Mesenchymal stem cell (in vitro differentiated cells and primary cell): ENCODE results near the gene ITGA2B.

Experiments
- DNase-seq: peaks from one replicate; pipeline ENCODE4 v3.0.0-alpha.2; 2013
- H2AFZ ChIP-seq: one replicate; pipeline ENCODE4 v1.6.1; 2013; ENCODE audit warnings: low read depth, mild to moderate bottlenecking, control low read depth, inconsistent platforms, low read length, moderate library complexity
- H2AK5ac ChIP-seq: 2 replicates; pipeline ENCODE4 v1.6.1; 2013; ENCODE audit warnings: low read length, moderate library complexity, mild to moderate bottlenecking, inconsistent platforms; ENCODE audit not compliant: severe bottlenecking
- H2BK120ac ChIP-seq: one replicate; pipeline ENCODE4 v1.6.1; 2013; ENCODE audit warnings: low read depth, mild to moderate bottlenecking, inconsistent platforms, low read length, moderate library complexity
- H2BK12ac ChIP-seq, 2 experiments: one replicate each; pipeline ENCODE4 v1.6.1; 2013; ENCODE audit warnings: inconsistent platforms in 2 of 2, low read length in 2 of 2, mild to moderate bottlenecking in 2 of 2, moderate library complexity in 2 of 2, control low read depth in 1 of 2
- H2BK15ac ChIP-seq: one replicate; pipeline ENCODE4 v1.6.1; 2013; ENCODE audit warnings: mild to moderate bottlenecking, low read depth, inconsistent platforms; ENCODE audit not compliant: poor library complexity, severe bottlenecking
- H2BK5ac ChIP-seq: 2 replicates; pipeline ENCODE4 v1.6.1; 2013; ENCODE audit warnings: low read depth, mild to moderate bottlenecking, low read length, control low read depth, inconsistent platforms; ENCODE audit not compliant: poor library complexity, severe bottlenecking
- H3K14ac ChIP-seq, 2 experiments: one replicate each; pipeline ENCODE4 v1.6.1; 2013; ENCODE audit warnings: inconsistent platforms in 2 of 2, low read length in 2 of 2, control low read depth in 1 of 2, mild to moderate bottlenecking in 1 of 2, moderate library complexity in 1 of 2
- H3K18ac ChIP-seq, 2 experiments: one replicate each; pipeline ENCODE4 v1.6.1; 2013; ENCODE audit warnings: inconsistent platforms in 2 of 2, low read length in 2 of 2, control low read depth in 1 of 2, low read depth in 1 of 2, mild to moderate bottlenecking in 1 of 2
- H3K23ac ChIP-seq, 2 experiments: one replicate each; pipeline ENCODE4 v1.6.1; 2013; ENCODE audit warnings: inconsistent platforms in 2 of 2, low read length in 2 of 2, mild to moderate bottlenecking in 2 of 2, moderate library complexity in 2 of 2, control low read depth in 1 of 2
- H3K27ac ChIP-seq: 2 replicates; pipeline ENCODE4 v1.5.1; 2013; ENCODE audit warnings: mild to moderate bottlenecking, moderate library complexity, low read length, control low read depth, inconsistent platforms; ENCODE audit not compliant: poor library complexity, severe bottlenecking
- H3K27me3 ChIP-seq, 2 experiments: 2 replicates each; pipeline versions ENCODE4 v1.6.1 to v1.7.0; 2013; ENCODE audit warnings: low read length in 2 of 2, mild to moderate bottlenecking in 2 of 2, moderate library complexity in 2 of 2, control low read depth in 1 of 2, inconsistent platforms in 1 of 2; ENCODE audit not compliant: control insufficient read depth in 1 of 2, insufficient read depth in 1 of 2
- H3K36me3 ChIP-seq, 2 experiments: 2 replicates each; pipeline versions ENCODE4 v1.6.1 to v1.7.0; 2013; ENCODE audit warnings: low read length in 2 of 2, control low read depth in 1 of 2, inconsistent platforms in 1 of 2, low read depth in 1 of 2, mild to moderate bottlenecking in 1 of 2; ENCODE audit not compliant: insufficient read depth in 2 of 2, control insufficient read depth in 1 of 2
- H3K4ac ChIP-seq, 2 experiments: one replicate each; pipeline ENCODE4 v1.6.1; 2013; ENCODE audit warnings: inconsistent platforms in 2 of 2, low read length in 2 of 2, mild to moderate bottlenecking in 2 of 2, moderate library complexity in 2 of 2, control low read depth in 1 of 2, low read depth in 1 of 2
- H3K4me1 ChIP-seq: 2 replicates; pipeline ENCODE4 v1.6.1; 2013; ENCODE audit warnings: low read depth, low read length, control low read depth; ENCODE audit not compliant: control insufficient read depth, insufficient read depth
- H3K4me2 ChIP-seq: 2 replicates; pipeline ENCODE4 v1.6.1; 2013; ENCODE audit warnings: low read length, mild to moderate bottlenecking, inconsistent platforms; ENCODE audit not compliant: poor library complexity, severe bottlenecking
- H3K4me3 ChIP-seq, 2 experiments: 2 replicates each; pipeline versions ENCODE4 v1.5.1 to v1.7.0; 2013; ENCODE audit warnings: low read length in 2 of 2, mild to moderate bottlenecking in 2 of 2, control low read depth in 1 of 2, low read depth in 1 of 2; ENCODE audit not compliant: insufficient read depth in 1 of 2
- H3K79me1 ChIP-seq: replicated peaks from 2 replicates; pipeline ENCODE4 v1.6.1; 2013; ENCODE audit warnings: mild to moderate bottlenecking, control low read depth, low read length, inconsistent platforms; ENCODE audit not compliant: poor library complexity, severe bottlenecking
- H3K9ac ChIP-seq: 2 replicates; pipeline ENCODE4 v1.7.0; 2013; ENCODE audit warnings: mild to moderate bottlenecking, low read length, moderate library complexity
- H3K9me3 ChIP-seq: 2 replicates; pipeline ENCODE4 v1.7.0; 2013; ENCODE audit warnings: mild to moderate bottlenecking, low read length; ENCODE audit not compliant: control insufficient read depth
- H4K8ac ChIP-seq: one replicate; pipeline ENCODE4 v1.6.1; 2013; ENCODE audit warnings: inconsistent platforms, mild to moderate bottlenecking, low read length, moderate library complexity
- H4K91ac ChIP-seq: one replicate; pipeline ENCODE4 v1.6.1; 2013; ENCODE audit warnings: mild to moderate bottlenecking, low read length, inconsistent platforms
- WGBS: methylation state at CpG from one replicate; pipeline ENCODE4 v1.1.7; 2013; ENCODE audit warnings: mixed read lengths; 5-methylcytosine and 5-hydroxymethylcytosine counted together

Gene ITGA2B

DNA sequence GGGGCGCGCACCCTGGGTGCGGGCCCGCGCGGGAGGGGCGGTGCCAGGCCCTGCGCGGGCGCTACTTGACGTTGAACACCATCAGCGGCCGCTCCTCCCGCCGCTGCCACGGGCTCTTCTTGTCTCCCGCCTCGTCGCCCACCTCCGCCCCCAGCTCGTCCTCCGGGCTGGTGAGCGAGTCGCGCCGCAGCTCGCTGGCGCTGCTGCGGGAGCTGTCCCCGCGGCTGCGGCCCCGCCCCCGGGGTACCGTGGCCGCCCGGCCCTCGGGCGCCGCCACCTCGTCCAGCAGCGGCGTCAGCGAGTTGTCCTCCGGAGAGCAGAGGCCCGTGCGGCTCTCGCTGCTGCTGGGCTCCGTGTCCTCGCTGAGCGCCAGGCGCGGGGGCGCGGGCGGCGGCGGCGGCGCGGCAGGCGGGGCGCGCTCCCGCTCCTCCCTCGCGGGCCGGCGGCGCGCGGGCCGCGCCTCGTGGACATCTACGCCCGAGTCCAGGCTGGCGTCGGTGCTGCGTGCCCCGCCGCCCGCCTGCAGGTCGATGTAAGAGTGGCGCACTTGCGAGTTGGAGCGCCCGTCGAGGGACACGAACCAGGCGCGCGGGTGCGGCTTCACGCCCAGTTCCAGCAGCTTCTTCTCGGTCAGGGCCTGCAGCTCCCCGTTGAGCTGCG is 35.6 kb downstream of the ITGA2B start:
- Histone ChIP-seq H3K4me3 (peak overlapping the region in 1 of 2 experiments; percentile 51), H2AK5ac (no peak overlapping the region), H3K9ac (no peak overlapping the region), H3K14ac (no peak overlapping the region), H2AFZ (no peak overlapping the region), H3K36me3 (peaks cover 40 to 79% of the 10 kb centered on the region in 2 experiments), H3K27me3 (peaks cover 0 to 3% of the 10 kb centered on the region in 2 experiments), H2BK12ac (no peak overlapping the region), H3K4me2 (no peak overlapping the region), H2BK120ac (no peak overlapping the region), H4K91ac (no peak overlapping the region), H3K18ac (no peak overlapping the region), H3K23ac (no peak overlapping the region), H2BK5ac (no peak overlapping the region), H3K4me1 (peaks cover 6% of the 10 kb centered on the region), H3K4ac (no peak overlapping the region), H3K79me1 (peaks cover 17% of the 10 kb centered on the region), H2BK15ac (no peak overlapping the region), H3K9me3 (no peaks in the 10 kb centered on the region), H4K8ac (no peak overlapping the region), H3K27ac (no peak overlapping the region)
- WGBS = 17% methylated on average over 76 of the region's 98 CpGs
- peak; percentile 28 for DNase-seq

- no peak overlapping the region for H3K4ac ChIP-seq
- H2AK5ac ChIP-seq = no peak overlapping the region
- H4K91ac ChIP-seq = no peak overlapping the region
- H3K27ac ChIP-seq = no peak overlapping the region
- no peak overlapping the region for H2AFZ ChIP-seq
- 63% methylated on average over 22 of the region's 22 CpGs for WGBS
- H3K14ac ChIP-seq = no peak overlapping the region
- DNase-seq = no peak
- H3K36me3 ChIP-seq = peaks cover 42 to 79% of the 10 kb centered on the region in 2 experiments
- no peak overlapping the region for H3K4me3 ChIP-seq
- H3K79me1 ChIP-seq = peaks cover 15% of the 10 kb centered on the region
- H4K8ac ChIP-seq = no peak overlapping the region
- H3K4me1 ChIP-seq = peaks cover 10% of the 10 kb centered on the region
- H3K9me3 ChIP-seq = no peaks in the 10 kb centered on the region
- H3K27me3 ChIP-seq = peaks cover 0 to 3% of the 10 kb centered on the region in 2 experiments
- H3K23ac ChIP-seq = no peak overlapping the region
- H3K18ac ChIP-seq = no peak overlapping the region
- no peak overlapping the region for H3K9ac ChIP-seq
- no peak overlapping the region for H2BK5ac ChIP-seq
- no peak overlapping the region for H3K4me2 ChIP-seq
- no peak overlapping the region for H2BK15ac ChIP-seq
- no peak overlapping the region for H2BK12ac ChIP-seq
- H2BK120ac ChIP-seq = no peak overlapping the region
Measured at GRCh38 chr17:44352828-44353671, 36.4 kb downstream of the ITGA2B start.

DNA sequence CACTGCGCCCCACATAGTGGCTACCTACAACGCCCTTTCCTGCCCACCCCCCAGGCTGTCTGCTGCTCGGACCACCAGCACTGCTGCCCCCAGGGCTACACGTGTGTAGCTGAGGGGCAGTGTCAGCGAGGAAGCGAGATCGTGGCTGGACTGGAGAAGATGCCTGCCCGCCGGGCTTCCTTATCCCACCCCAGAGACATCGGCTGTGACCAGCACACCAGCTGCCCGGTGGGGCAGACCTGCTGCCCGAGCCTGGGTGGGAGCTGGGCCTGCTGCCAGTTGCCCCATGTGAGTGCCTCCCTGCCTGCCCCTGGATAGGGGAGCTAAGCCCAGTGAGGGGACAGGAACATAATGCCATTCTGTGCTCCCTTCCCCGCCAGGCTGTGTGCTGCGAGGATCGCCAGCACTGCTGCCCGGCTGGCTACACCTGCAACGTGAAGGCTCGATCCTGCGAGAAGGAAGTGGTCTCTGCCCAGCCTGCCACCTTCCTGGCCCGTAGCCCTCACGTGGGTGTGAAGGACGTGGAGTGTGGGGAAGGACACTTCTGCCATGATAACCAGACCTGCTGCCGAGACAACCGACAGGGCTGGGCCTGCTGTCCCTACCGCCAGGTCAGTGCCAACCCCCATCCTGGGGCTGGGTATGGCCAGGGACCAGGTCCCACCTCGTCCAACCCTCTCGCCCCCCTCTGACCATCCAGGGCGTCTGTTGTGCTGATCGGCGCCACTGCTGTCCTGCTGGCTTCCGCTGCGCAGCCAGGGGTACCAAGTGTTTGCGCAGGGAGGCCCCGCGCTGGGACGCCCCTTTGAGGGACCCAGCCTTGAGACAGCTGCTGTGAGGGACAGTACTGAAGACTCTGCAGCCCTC is 37.3 kb downstream of the ITGA2B start:
- no peak overlapping the region for H4K8ac ChIP-seq
- no peak overlapping the region for H3K9ac ChIP-seq
- H3K4me1 ChIP-seq = peaks cover 7% of the 10 kb centered on the region
- no peaks in the 10 kb centered on the region for H3K9me3 ChIP-seq
- H4K91ac ChIP-seq = no peak overlapping the region
- DNase-seq = no peak
- H2BK120ac ChIP-seq = no peak overlapping the region
- H3K23ac ChIP-seq = no peak overlapping the region
- H2BK5ac ChIP-seq = no peak overlapping the region
- no peak overlapping the region for H3K4ac ChIP-seq
- H3K27ac ChIP-seq = no peak overlapping the region
- no peak overlapping the region for H2BK12ac ChIP-seq
- H2BK15ac ChIP-seq = no peak overlapping the region
- no peak overlapping the region for H2AK5ac ChIP-seq
- H3K36me3 ChIP-seq = peaks cover 42 to 79% of the 10 kb centered on the region in 2 experiments
- H3K4me3 ChIP-seq = no peak overlapping the region
- H3K14ac ChIP-seq = no peak overlapping the region
- no peak overlapping the region for H3K4me2 ChIP-seq
- peaks cover 0 to 3% of the 10 kb centered on the region in 2 experiments for H3K27me3 ChIP-seq
- 94% methylated on average over 35 of the region's 36 CpGs for WGBS
- H3K79me1 ChIP-seq = peaks cover 13% of the 10 kb centered on the region
- H3K18ac ChIP-seq = no peak overlapping the region
- H2AFZ ChIP-seq = no peak overlapping the region
